ENCODE data around the gene MELTF.
A peak's percentile ranks its signal among the peaks of the same experiment; 100 is the strongest.

The MELTF gene

GRCh38 chr3:197008436-197009209 is 21.0 kb downstream of the MELTF start:
- Histone ChIP-seq H3K9ac (ENCODE audit: insufficient read length) (no peak overlapping the region), H3K9me3 (ENCODE audit: low read depth, low read length) (no peaks in the 10 kb centered on the region; the same call in 1 of the 2 replicates), H3K36me3 (ENCODE audit: insufficient read depth, low read length) (no peaks in the 10 kb centered on the region), H3K4me3 (no peak overlapping the region), H3K27ac (no peak overlapping the region)
- TF ChIP-seq POLR2AphosphoS5 (IDR thresholded peaks at IDR 0.05; ENCODE audit: borderline replicate concordance, low read depth, low read length) (no peak), FOXP2 (optimal IDR thresholded peaks at IDR 0.05; ENCODE audit: control extremely low read depth, extremely low read length, insufficient read depth) (no peak), EZH2 (IDR thresholded peaks at IDR 0.05) (no peak)
- no peak for DNase-seq (ENCODE audit: low read depth, low spot score)

GRCh38 chr3:197007953-197008352 is 21.7 kb downstream of the MELTF start:
- no peak overlapping the region for H3K27ac ChIP-seq
- H3K9me3 ChIP-seq (ENCODE audit: low read depth, low read length), result no peaks in the 10 kb centered on the region; the same call in 1 of the 2 replicates
- no peak for DNase-seq (ENCODE audit: low read depth, low spot score)
- no peaks in the 10 kb centered on the region for H3K36me3 ChIP-seq (ENCODE audit: insufficient read depth, low read length)
- no peak overlapping the region for H3K9ac ChIP-seq (ENCODE audit: insufficient read length)
- H3K4me3 ChIP-seq, result no peak overlapping the region
- TF ChIP-seq FOXP2 (optimal IDR thresholded peaks at IDR 0.05; ENCODE audit: control extremely low read depth, extremely low read length, insufficient read depth), result no peak
- no peak for TF ChIP-seq POLR2AphosphoS5 (IDR thresholded peaks at IDR 0.05; ENCODE audit: borderline replicate concordance, low read depth, low read length)
- TF ChIP-seq EZH2 (IDR thresholded peaks at IDR 0.05), result no peak

GRCh38 chr3:197007296-197007940 is 22.2 kb downstream of the MELTF start:
- Histone ChIP-seq H3K9me3 (ENCODE audit: low read depth, low read length) (no peaks in the 10 kb centered on the region), H3K36me3 (ENCODE audit: insufficient read depth, low read length) (no peaks in the 10 kb centered on the region), H3K4me3 (no peak overlapping the region), H3K9ac (ENCODE audit: insufficient read length) (no peak overlapping the region), H3K27ac (no peak overlapping the region)
- DNase-seq (ENCODE audit: low read depth, low spot score), result no peak
- TF ChIP-seq POLR2AphosphoS5 (IDR thresholded peaks at IDR 0.05; ENCODE audit: borderline replicate concordance, low read depth, low read length), result no peak
- no peak for TF ChIP-seq FOXP2 (optimal IDR thresholded peaks at IDR 0.05; ENCODE audit: control extremely low read depth, extremely low read length, insufficient read depth)
- TF ChIP-seq EZH2 (IDR thresholded peaks at IDR 0.05), result no peak

- TF ChIP-seq FOXP2 (optimal IDR thresholded peaks at IDR 0.05; ENCODE audit: control extremely low read depth, extremely low read length, insufficient read depth) (no peak), EZH2 (IDR thresholded peaks at IDR 0.05) (no peak), POLR2AphosphoS5 (IDR thresholded peaks at IDR 0.05; ENCODE audit: borderline replicate concordance, low read depth, low read length) (no peak)
- DNase-seq (ENCODE audit: low read depth, low spot score), result no peak
- no peak overlapping the region for H3K27ac ChIP-seq
- no peaks in the 10 kb centered on the region for H3K9me3 ChIP-seq (ENCODE audit: low read depth, low read length)
- H3K9ac ChIP-seq (ENCODE audit: insufficient read length), result no peak overlapping the region
- no peak overlapping the region for H3K4me3 ChIP-seq
- H3K36me3 ChIP-seq (ENCODE audit: insufficient read depth, low read length), result no peaks in the 10 kb centered on the region
Observed at GRCh38 chr3:197006860-197007259, 22.8 kb downstream of the MELTF start.

- TF ChIP-seq EZH2 (IDR thresholded peaks at IDR 0.05) (no peak), FOXP2 (optimal IDR thresholded peaks at IDR 0.05; ENCODE audit: control extremely low read depth, extremely low read length, insufficient read depth) (no peak), POLR2AphosphoS5 (IDR thresholded peaks at IDR 0.05; ENCODE audit: borderline replicate concordance, low read depth, low read length) (no peak)
- Histone ChIP-seq H3K9me3 (ENCODE audit: low read depth, low read length) (no peaks in the 10 kb centered on the region), H3K4me3 (no peak overlapping the region), H3K36me3 (ENCODE audit: insufficient read depth, low read length) (no peaks in the 10 kb centered on the region), H3K9ac (ENCODE audit: insufficient read length) (no peak overlapping the region), H3K27ac (no peak overlapping the region)
- no peak for DNase-seq (ENCODE audit: low read depth, low spot score)
Observed at GRCh38 chr3:197006446-197006845, 23.2 kb downstream of the MELTF start.

GRCh38 chr3:197003461-197004385 is 25.9 kb downstream of the MELTF start:
- H3K4me3 ChIP-seq, result peak overlapping the region; percentile 71
- peak overlapping the region; percentile 77 for H3K9ac ChIP-seq (ENCODE audit: insufficient read length)
- no peaks in the 10 kb centered on the region for H3K36me3 ChIP-seq (ENCODE audit: insufficient read depth, low read length)
- no peak for DNase-seq (ENCODE audit: low read depth, low spot score)
- H3K9me3 ChIP-seq (ENCODE audit: low read depth, low read length), result no peaks in the 10 kb centered on the region
- no peak for TF ChIP-seq POLR2AphosphoS5 (IDR thresholded peaks at IDR 0.05; ENCODE audit: borderline replicate concordance, low read depth, low read length)
- no peak for TF ChIP-seq FOXP2 (optimal IDR thresholded peaks at IDR 0.05; ENCODE audit: control extremely low read depth, extremely low read length, insufficient read depth)
- no peak for TF ChIP-seq EZH2 (IDR thresholded peaks at IDR 0.05)
- peak overlapping the region; percentile 77 for H3K27ac ChIP-seq

GRCh38 chr3:197002701-197003454 is 26.7 kb downstream of the MELTF start:
- peak overlapping the region; percentile 77 for H3K9ac ChIP-seq (ENCODE audit: insufficient read length)
- no peak for TF ChIP-seq FOXP2 (optimal IDR thresholded peaks at IDR 0.05; ENCODE audit: control extremely low read depth, extremely low read length, insufficient read depth)
- TF ChIP-seq EZH2 (IDR thresholded peaks at IDR 0.05), result no peak
- no peak for TF ChIP-seq POLR2AphosphoS5 (IDR thresholded peaks at IDR 0.05; ENCODE audit: borderline replicate concordance, low read depth, low read length)
- no peaks in the 10 kb centered on the region for H3K36me3 ChIP-seq (ENCODE audit: insufficient read depth, low read length)
- peak overlapping the region; percentile 75; the same call in 1 of the 2 replicates for H3K27ac ChIP-seq
- DNase-seq (ENCODE audit: low read depth, low spot score), result no peak
- no peaks in the 10 kb centered on the region for H3K9me3 ChIP-seq (ENCODE audit: low read depth, low read length)
- H3K4me3 ChIP-seq, result peak overlapping the region; percentile 71
